Glutamatergic neuron (in vitro differentiated cells): ENCODE data around the gene TMEM120B. TPM values are rescaled to one million over a fixed set of nuclear protein-coding genes. Genes with fewer than 3 reads are reported as not detected.

Source experiments
- DNase-seq: peaks from one replicate; pipeline ENCODE4 v3.0.0; 2022
- H3K27ac Mint-ChIP-seq: one replicate; pipeline ENCODE4 v1.8.0; 2020; ENCODE audit warnings: mild to moderate bottlenecking, mixed read lengths, inconsistent platforms; ENCODE audit not compliant: unreplicated experiment
- H3K27me3 Mint-ChIP-seq: one replicate; pipeline ENCODE4 v1.8.0; 2020; ENCODE audit warnings: mild to moderate bottlenecking, moderate library complexity, mixed read lengths, inconsistent platforms; ENCODE audit not compliant: unreplicated experiment
- H3K36me3 Mint-ChIP-seq: one replicate; pipeline ENCODE4 v1.8.0; 2020; ENCODE audit warnings: mild to moderate bottlenecking, mixed read lengths, inconsistent platforms; ENCODE audit not compliant: unreplicated experiment
- H3K4me1 Mint-ChIP-seq: one replicate; pipeline ENCODE4 v1.8.0; 2020; ENCODE audit warnings: mild to moderate bottlenecking, low read depth, mixed read lengths, inconsistent platforms; ENCODE audit not compliant: unreplicated experiment
- H3K4me3 Mint-ChIP-seq: one replicate; pipeline ENCODE4 v1.8.0; 2020; ENCODE audit warnings: mild to moderate bottlenecking, mixed read lengths, inconsistent platforms; ENCODE audit not compliant: unreplicated experiment
- H3K9me3 Mint-ChIP-seq: one replicate; pipeline ENCODE4 v1.8.0; 2020; ENCODE audit warnings: mild to moderate bottlenecking, moderate library complexity, mixed read lengths, inconsistent platforms; ENCODE audit not compliant: unreplicated experiment
- total RNA-seq: library from RNA; stranded (reverse); fragmentation: NEBNext Ultra II Directional; extraction: Animal tissue kit (Norgen Biotek cat#: 25700); gene quantifications from one replicate; pipeline ENCODE4 v1.2.1, GENCODE V29; 2021; ENCODE audit not compliant: unreplicated experiment
- TF ChIP-seq, protein P1 (sequence below): fragments of 200-600 bp; sonication (generic); IDR thresholded peaks from one replicate; pipeline ENCODE4 v1.5.0; 2021; ENCODE audit not compliant: partially characterized antibody, unreplicated experiment

Gene TMEM120B
- total RNA-seq, 1 donor from 2014 or later = 205 TPM

DNA sequence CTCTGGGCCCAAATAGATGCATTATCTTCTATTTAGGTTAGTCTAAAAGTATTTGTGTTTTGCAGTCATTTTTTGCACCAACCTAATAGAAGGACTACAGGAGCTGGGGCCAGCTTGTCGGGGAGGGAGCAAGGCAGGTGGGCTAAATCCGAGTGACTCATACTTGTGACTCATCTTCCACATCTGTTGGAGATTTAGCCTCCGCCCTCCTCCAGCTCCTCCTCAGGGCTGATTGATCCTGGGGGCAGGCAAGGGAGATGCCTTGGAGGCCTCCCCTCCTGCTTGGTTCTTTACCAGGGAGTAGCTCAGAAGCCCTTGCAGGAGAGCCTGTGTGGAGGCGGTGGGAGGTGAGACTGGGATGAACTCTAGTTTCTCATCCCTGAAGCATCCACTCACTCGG lies 53.0 kb downstream of the TMEM120B start:
- H3K36me3 Mint-ChIP-seq = no peaks in the 10 kb centered on the region
- peaks cover 44% of the 10 kb centered on the region for H3K4me1 Mint-ChIP-seq
- H3K9me3 Mint-ChIP-seq = peaks cover 20% of the 10 kb centered on the region
- H3K4me3 Mint-ChIP-seq = no peak overlapping the region
- TF ChIP-seq, protein P1, sequence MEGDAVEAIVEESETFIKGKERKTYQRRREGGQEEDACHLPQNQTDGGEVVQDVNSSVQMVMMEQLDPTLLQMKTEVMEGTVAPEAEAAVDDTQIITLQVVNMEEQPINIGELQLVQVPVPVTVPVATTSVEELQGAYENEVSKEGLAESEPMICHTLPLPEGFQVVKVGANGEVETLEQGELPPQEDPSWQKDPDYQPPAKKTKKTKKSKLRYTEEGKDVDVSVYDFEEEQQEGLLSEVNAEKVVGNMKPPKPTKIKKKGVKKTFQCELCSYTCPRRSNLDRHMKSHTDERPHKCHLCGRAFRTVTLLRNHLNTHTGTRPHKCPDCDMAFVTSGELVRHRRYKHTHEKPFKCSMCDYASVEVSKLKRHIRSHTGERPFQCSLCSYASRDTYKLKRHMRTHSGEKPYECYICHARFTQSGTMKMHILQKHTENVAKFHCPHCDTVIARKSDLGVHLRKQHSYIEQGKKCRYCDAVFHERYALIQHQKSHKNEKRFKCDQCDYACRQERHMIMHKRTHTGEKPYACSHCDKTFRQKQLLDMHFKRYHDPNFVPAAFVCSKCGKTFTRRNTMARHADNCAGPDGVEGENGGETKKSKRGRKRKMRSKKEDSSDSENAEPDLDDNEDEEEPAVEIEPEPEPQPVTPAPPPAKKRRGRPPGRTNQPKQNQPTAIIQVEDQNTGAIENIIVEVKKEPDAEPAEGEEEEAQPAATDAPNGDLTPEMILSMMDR = no peak
- H3K27ac Mint-ChIP-seq = peak overlapping the region; percentile 99
- peak; percentile 48 for DNase-seq
- peaks cover 14% of the 10 kb centered on the region for H3K27me3 Mint-ChIP-seq

DNA sequence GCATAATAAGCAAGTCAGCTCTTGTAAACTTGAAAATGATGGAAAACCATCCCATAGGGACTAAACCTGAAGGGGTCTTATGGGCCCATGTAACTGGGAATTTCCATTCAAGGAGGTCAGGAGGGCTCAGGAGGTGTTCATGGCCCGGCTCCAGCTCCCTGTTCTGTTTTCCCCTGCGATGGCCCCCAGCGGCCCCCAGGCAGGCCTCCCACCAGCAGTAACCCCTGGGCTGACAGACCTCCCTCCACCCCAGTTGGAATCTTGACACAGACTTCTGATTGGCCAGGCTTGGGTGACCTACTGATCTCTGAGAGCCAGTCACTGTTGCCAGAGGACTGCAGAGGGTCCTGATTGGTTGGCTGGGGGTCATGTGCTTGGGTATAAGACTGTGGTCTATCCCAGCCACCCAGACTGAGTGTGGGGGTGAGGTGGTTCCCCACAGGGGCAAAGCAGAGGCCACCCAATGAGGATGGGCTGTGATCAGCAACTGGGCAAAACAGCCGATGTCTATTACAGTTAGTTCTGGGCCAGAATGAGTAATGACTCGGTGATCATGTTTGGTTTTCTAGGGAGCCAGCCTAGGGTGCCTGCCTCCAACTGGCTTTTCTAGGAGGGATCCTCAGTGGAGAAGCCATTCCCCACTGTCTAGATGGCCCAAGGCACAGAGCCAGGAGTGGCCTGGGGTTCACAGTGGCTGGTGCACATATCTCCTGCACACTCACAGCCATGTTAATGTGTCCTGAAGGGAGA lies 53.9 kb downstream of the TMEM120B start:
- Mint-ChIP-seq H3K4me3 (no peak overlapping the region), H3K9me3 (peaks cover 16% of the 10 kb centered on the region), H3K36me3 (no peaks in the 10 kb centered on the region), H3K27ac (peak overlapping the region; percentile 99), H3K27me3 (peaks cover 14% of the 10 kb centered on the region), H3K4me1 (peaks cover 43% of the 10 kb centered on the region)
- no peak for DNase-seq
- TF ChIP-seq, protein P1 = no peak

DNA sequence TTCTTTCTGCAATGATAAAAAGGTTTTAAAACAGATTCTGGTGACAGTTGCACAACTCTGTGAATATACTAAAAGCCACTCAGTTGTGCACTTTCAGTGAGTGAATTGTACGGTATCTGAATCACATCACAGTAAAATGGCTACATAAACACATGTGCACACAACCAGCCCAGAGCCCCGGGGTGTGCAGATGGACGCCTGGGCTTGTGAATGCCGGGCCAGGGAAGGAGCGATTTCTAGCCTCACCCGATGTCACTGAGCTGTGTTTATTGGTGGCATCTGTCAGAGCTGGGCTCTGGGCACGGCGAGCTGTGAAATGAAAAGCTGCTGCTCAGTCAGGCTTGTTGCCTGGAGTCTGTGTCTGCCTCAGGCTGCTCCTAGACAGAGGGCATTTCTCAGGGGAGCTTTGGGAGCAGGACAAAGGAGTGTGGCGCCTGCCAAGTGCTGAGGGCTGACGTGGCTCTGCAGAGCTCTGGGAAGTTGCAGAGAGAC lies 55.0 kb downstream of the TMEM120B start:
- H3K4me3 Mint-ChIP-seq = peak overlapping the region; percentile 82
- no peaks in the 10 kb centered on the region for H3K36me3 Mint-ChIP-seq
- peaks cover 18% of the 10 kb centered on the region for H3K9me3 Mint-ChIP-seq
- TF ChIP-seq, protein P1 = no peak
- peak; percentile 88 for DNase-seq
- peaks cover 12% of the 10 kb centered on the region for H3K27me3 Mint-ChIP-seq
- H3K4me1 Mint-ChIP-seq = peaks cover 37% of the 10 kb centered on the region
- peak overlapping the region; percentile 99 for H3K27ac Mint-ChIP-seq

DNA sequence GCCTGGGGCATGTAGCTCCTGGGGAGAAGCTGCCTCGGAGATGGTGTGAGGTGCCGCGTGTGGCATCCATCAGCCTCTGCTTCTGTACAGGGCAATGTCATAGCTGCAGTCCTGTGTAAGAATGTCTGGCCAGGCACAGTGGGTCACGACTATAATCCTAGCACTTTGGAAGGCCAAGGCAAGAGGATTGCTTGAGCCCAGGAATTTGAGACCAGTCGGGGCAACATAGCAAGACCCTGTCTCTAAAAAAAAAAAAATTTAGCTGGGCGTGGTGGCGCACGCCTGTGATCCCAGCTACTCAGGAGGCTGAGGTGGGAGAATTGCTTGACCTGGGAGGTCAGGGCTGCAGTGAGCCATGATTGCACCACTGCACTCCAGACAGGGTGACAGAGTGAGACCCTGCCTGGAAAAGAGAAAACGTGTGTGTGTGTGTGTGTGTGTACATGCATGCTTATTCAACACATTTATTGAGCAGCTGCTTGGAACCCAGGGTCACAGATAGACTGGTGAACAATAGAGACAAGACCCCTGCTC lies 56.8 kb downstream of the TMEM120B start:
- Mint-ChIP-seq H3K36me3 (no peaks in the 10 kb centered on the region), H3K27ac (peak overlapping the region; percentile 97), H3K4me1 (peaks cover 42% of the 10 kb centered on the region), H3K27me3 (peaks cover 12% of the 10 kb centered on the region), H3K4me3 (peak overlapping the region; percentile 34), H3K9me3 (peaks cover 18% of the 10 kb centered on the region)
- no peak for DNase-seq
- TF ChIP-seq, protein P1 = no peak

DNA sequence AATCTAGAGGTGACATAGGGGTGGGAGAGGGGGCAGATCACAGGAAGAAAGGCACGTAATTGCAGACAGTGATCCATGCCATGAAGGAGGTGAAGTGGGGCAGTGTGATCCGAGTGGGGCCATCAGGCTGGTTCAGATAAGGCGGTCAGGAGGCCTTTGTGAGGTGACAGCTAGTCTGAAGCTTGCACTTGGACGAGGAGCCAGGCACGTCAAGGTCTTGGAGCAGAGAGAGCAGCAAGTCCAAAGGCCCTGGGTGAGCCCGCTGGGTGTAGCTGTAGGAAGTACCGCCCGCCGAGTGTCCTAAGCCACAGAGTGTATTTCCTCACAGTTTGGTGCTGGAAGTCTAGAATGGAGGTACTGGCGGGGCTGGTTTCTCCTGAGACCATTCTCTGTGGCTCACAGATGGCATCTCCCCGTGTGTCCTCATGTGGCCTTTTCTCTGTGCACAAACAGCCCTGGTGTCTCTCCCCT lies 57.3 kb downstream of the TMEM120B start:
- Mint-ChIP-seq H3K27me3 (peaks cover 12% of the 10 kb centered on the region), H3K4me3 (peak overlapping the region; percentile 38), H3K27ac (peak overlapping the region; percentile 97), H3K36me3 (no peaks in the 10 kb centered on the region), H3K9me3 (peaks cover 16% of the 10 kb centered on the region), H3K4me1 (peaks cover 41% of the 10 kb centered on the region)
- TF ChIP-seq, protein P1 = no peak
- DNase-seq = no peak
